HCT116 (cell line): ENCODE results near the gene FRMPD4. TPM values are rescaled to one million over a fixed set of nuclear protein-coding genes. Genes with fewer than 3 reads are reported as not detected.

Experiments used
- ATAC-seq: fragments of 200-7000 bp; cut with Tn5 transposase; 2 replicates; pipeline ENCODE4 v1.9.1; 2020; ENCODE audit warnings: mild to moderate bottlenecking, moderate library complexity
- BruUV-seq: library from RNA; stranded (reverse); fragments of 400-500 nt; replicated peaks from 2 replicates; lab custom pipeline; 2021; lab: Mats Ljungman, UMichigan
- CTCF ChIA-PET: fragments of 300-600 bp; sonication (Branson Sonifier 250); formaldehyde crosslinking; loops from one replicate; lab custom pipeline; 2021; ENCODE audit warnings: antibody characterized with exemption; lab: Charles Lee
- POLR2A ChIA-PET: fragments of 300-600, 350-600 bp; sonication (Branson Sonifier 250); formaldehyde crosslinking; loops from one replicate; lab custom pipeline; 2021; ENCODE audit warnings: antibody characterized with exemption; lab: Charles Lee
- RAD21 ChIA-PET, 2 experiments: fragments of 300-600 bp; sonication (Branson Sonifier 250); formaldehyde crosslinking; loops; one replicate each; lab custom pipeline; 2023; ENCODE audit warnings: low total read pairs in 2 of 2; ENCODE audit not compliant: uncharacterized antibody in 2 of 2, unreplicated experiment in 2 of 2, low non-redundant PET in 1 of 2; lab: Charles Lee
- DNase-seq: peaks from one replicate; pipeline ENCODE4 v3.0.0-alpha.2; 2010; ENCODE audit warnings: low read depth, low spot score
- H2AFZ ChIP-seq: fragments of 200-600 bp; shearing (Covaris generic), sonication (generic); 2 replicates; pipeline ENCODE4 v1.6.1; 2017; ENCODE audit warnings: low read depth, mixed run types, mixed read lengths, antibody characterized with exemption, low read length; ENCODE audit not compliant: poor library complexity, severe bottlenecking
- H3K27ac ChIP-seq: 2 replicates; pipeline ENCODE4 v1.5.1; 2012; ENCODE audit warnings: low read depth, low read length
- H3K27me3 ChIP-seq: fragments of 200-600 bp; sonication (generic); 2 replicates; pipeline ENCODE4 v1.6.1; 2016; ENCODE audit warnings: mixed run types, low read length, mixed read lengths; ENCODE audit not compliant: insufficient read depth
- H3K36me3 ChIP-seq, 2 experiments: fragments of 200-500 bp in 1 of 2; fragments of 200-600 bp in 1 of 2; sonication (Bioruptor generic) in 1 of 2; sonication (generic) in 1 of 2; 2 replicates each; pipeline versions ENCODE4 v1.5.1 to v1.6.1; 2014 to 2016; ENCODE audit warnings: low read length in 2 of 2, inconsistent platforms in 1 of 2, mixed read lengths in 1 of 2, mixed run types in 1 of 2; ENCODE audit not compliant: insufficient read depth in 2 of 2, control insufficient read depth in 1 of 2
- H3K4me1 ChIP-seq, 2 experiments: fragments of 200-600 bp in 1 of 2; sonication (generic) in 1 of 2; 2 replicates each; pipeline versions ENCODE4 v1.5.1 to v1.6.1; 2012 to 2017; ENCODE audit warnings: low read length in 2 of 2, inconsistent platforms in 1 of 2, mild to moderate bottlenecking in 1 of 2, mixed read lengths in 1 of 2, mixed run types in 1 of 2, moderate library complexity in 1 of 2; ENCODE audit not compliant: insufficient read depth in 2 of 2, control insufficient read depth in 1 of 2
- H3K4me2 ChIP-seq: fragments of 200-600 bp; sonication (generic); 2 replicates; pipeline ENCODE4 v1.6.1; 2017; ENCODE audit warnings: mixed run types, low read length, mixed read lengths
- H3K4me3 ChIP-seq, 2 experiments: fragments of 200-600 bp in 1 of 2; sonication (generic) in 1 of 2; replicated peaks in 1 of 2; 2 replicates each; pipeline ENCODE4 v1.5.1; 2011 to 2016; ENCODE audit warnings: low read length in 2 of 2, control low read depth in 1 of 2, low read depth in 1 of 2, mild to moderate bottlenecking in 1 of 2, mixed read lengths in 1 of 2, mixed run types in 1 of 2
- H3K79me2 ChIP-seq: fragments of 200-600 bp; sonication (generic); 2 replicates; pipeline ENCODE4 v1.6.1; 2017; ENCODE audit warnings: mild to moderate bottlenecking, mixed run types, low read length, moderate library complexity, mixed read lengths; ENCODE audit not compliant: insufficient read depth
- H3K9ac ChIP-seq: fragments of 200-600 bp; sonication (generic); 2 replicates; pipeline ENCODE4 v1.6.1; 2016; ENCODE audit warnings: low read length, mixed read lengths
- H3K9me2 ChIP-seq: fragments of 200-600 bp; sonication (generic), shearing (Covaris generic); 2 replicates; pipeline ENCODE4 v1.6.1; 2017; ENCODE audit warnings: mixed run types, mild to moderate bottlenecking, moderate library complexity; ENCODE audit not compliant: insufficient read depth
- H3K9me3 ChIP-seq, 2 experiments: fragments of 200-500 bp in 1 of 2; fragments of 200-600 bp in 1 of 2; sonication (Bioruptor generic) in 1 of 2; sonication (generic) in 1 of 2; 2 replicates each; pipeline ENCODE4 v1.6.1; 2014 to 2017; ENCODE audit warnings: low read length in 2 of 2, mixed read lengths in 2 of 2, inconsistent platforms in 1 of 2, low read depth in 1 of 2, mild to moderate bottlenecking in 1 of 2, mixed run types in 1 of 2, moderate library complexity in 1 of 2; ENCODE audit not compliant: control insufficient read depth in 1 of 2, insufficient read depth in 1 of 2
- H4K20me1 ChIP-seq: fragments of 200-600 bp; sonication (generic), shearing (Covaris generic); 2 replicates; pipeline ENCODE4 v1.6.1; 2017; ENCODE audit warnings: mixed run types, mild to moderate bottlenecking, moderate library complexity; ENCODE audit not compliant: insufficient read depth
- ATF3 ChIP-seq: IDR thresholded peaks from 2 replicates; pipeline ENCODE4 v1.6.1; 2012
- EGR1 ChIP-seq: IDR thresholded peaks from 2 replicates; pipeline ENCODE4 v1.6.1; 2012; ENCODE audit warnings: low read depth
- ELF1 ChIP-seq: IDR thresholded peaks from 2 replicates; pipeline ENCODE4 v1.6.1; 2012; ENCODE audit warnings: low read depth, borderline replicate concordance
- EZH2phosphoT487 ChIP-seq: fragments of 200-600 bp; IDR thresholded peaks from 2 replicates; pipeline ENCODE4 v1.6.1; 2018; ENCODE audit warnings: antibody characterized with exemption, borderline replicate concordance
- FOSL1 ChIP-seq: IDR thresholded peaks from 2 replicates; pipeline ENCODE4 v1.6.1; 2012; ENCODE audit warnings: low read depth
- POLR2A ChIP-seq: IDR thresholded peaks from 2 replicates; pipeline ENCODE4 v1.7.0; 2011; ENCODE audit warnings: borderline replicate concordance; ENCODE audit not compliant: insufficient read depth, insufficient read length; ENCODE audit errors: extremely low read depth
- POLR2AphosphoS5 ChIP-seq: IDR thresholded peaks from 2 replicates; pipeline ENCODE4 v1.6.1; 2011; ENCODE audit warnings: mild to moderate bottlenecking, low read depth, low read length, moderate library complexity
- REST ChIP-seq: IDR thresholded peaks from 2 replicates; pipeline ENCODE4 v1.6.1; 2012; ENCODE audit warnings: low read depth
- ZFX ChIP-seq: fragments of 450-650 bp; IDR thresholded peaks from 2 replicates; pipeline ENCODE4 v1.6.1; 2017
- intact Hi-C: fragments of 100-400 bp; cut with micrococcal nuclease; formaldehyde crosslinking; loops from 2 replicates; pipeline ENCODE4 v1.10.0; 2022
- total RNA-seq: library from RNA; stranded (reverse); gene quantifications from one replicate; pipeline ENCODE4 v1.2.1, GENCODE V29; 2021; ENCODE audit not compliant: unreplicated experiment

The FRMPD4 gene
- total RNA-seq, 1 experiment from 2014 or later: not detected

GRCh38 chrX:12758291-12758690 lies 620.0 kb downstream of the FRMPD4 start:
- Histone ChIP-seq H3K27ac (no peak overlapping the region), H3K27me3 (no peaks in the 10 kb centered on the region), H3K4me1 (no peaks in the 10 kb centered on the region), H3K79me2 (no peaks in the 10 kb centered on the region), H3K4me2 (no peak overlapping the region), H3K36me3 (no peaks in the 10 kb centered on the region), H3K9me2 (no peaks in the 10 kb centered on the region), H2AFZ (no peak overlapping the region), H3K9me3 (no peaks in the 10 kb centered on the region), H4K20me1 (no peaks in the 10 kb centered on the region), H3K4me3 (no peak overlapping the region), H3K9ac (no peak overlapping the region)
- intact Hi-C loops: no loop called here
- ATAC-seq (no peak), DNase-seq (no peak)
- ChIA-PET CTCF (no interaction called here), RAD21 (no interaction called here), POLR2A (no interaction called here)
- TF ChIP-seq ELF1 (no peak), POLR2A (no peak), ATF3 (no peak), ZFX (no peak), FOSL1 (no peak), EGR1 (no peak), EZH2phosphoT487 (no peak), REST (no peak), POLR2AphosphoS5 (no peak)
- no TSS peak for BruUV-seq
